GM18873 (cell line): Measurements from ENCODE around the gene ANO9.
"Not testable (repeated sequence)": the region's sequence is repeated elsewhere in the genome, so short reads cannot be mapped to it uniquely, and the experiment has no call there.

Experiments used
- ATAC-seq: cut with Tn5 transposase; IDR thresholded peaks from one replicate; pipeline ENCODE4 v1.9.1; 2021; ENCODE audit warnings: mild to moderate bottlenecking, moderate library complexity, moderate number of reproducible peaks; ENCODE audit not compliant: unreplicated experiment, low FRiP score

ANO9 gene

DNA sequence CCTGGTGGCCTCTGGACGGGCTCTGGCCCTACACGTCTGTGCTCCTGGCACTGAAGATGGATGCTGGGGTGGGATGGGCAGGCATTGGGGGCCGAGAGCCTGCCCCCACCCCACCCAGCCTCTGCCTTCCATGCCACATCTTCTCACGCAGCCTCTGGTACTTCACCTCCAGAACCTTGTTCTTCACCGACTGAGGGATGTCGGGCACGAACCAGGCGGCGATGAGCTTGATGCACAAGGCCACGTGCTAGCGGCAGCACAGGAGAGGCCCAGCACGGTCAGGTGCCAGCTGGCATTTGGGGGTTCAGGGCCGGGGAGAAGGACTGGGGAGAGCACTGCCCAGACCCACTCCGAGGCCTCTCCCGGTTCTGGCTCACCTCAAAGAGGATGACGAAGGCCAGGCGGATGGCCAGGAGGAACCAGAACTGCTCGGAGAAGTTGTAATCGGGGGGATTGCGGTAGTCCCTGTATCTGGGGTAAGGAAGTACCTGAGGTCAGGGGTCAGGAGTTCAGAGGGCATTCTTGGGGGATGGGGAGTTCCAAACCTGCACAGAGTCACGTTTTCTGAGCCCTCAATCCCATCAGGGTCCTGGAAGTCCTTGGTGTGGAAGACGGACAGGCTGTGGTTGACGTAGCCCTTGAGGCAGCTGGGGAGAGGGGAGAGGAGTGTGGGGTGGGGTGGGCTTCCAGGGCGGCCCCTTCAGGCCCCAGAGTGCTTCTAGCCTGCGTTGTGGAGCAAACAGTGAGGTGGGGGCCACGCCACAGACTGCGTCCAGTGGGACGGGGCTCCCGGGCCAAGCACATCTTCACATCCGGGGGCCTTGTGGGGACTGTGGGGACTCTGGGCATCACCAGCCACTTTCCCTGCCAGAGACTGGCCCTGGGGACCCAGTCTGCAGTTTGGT is 23.2 kb downstream of the ANO9 start:
- no peak for ATAC-seq

DNA sequence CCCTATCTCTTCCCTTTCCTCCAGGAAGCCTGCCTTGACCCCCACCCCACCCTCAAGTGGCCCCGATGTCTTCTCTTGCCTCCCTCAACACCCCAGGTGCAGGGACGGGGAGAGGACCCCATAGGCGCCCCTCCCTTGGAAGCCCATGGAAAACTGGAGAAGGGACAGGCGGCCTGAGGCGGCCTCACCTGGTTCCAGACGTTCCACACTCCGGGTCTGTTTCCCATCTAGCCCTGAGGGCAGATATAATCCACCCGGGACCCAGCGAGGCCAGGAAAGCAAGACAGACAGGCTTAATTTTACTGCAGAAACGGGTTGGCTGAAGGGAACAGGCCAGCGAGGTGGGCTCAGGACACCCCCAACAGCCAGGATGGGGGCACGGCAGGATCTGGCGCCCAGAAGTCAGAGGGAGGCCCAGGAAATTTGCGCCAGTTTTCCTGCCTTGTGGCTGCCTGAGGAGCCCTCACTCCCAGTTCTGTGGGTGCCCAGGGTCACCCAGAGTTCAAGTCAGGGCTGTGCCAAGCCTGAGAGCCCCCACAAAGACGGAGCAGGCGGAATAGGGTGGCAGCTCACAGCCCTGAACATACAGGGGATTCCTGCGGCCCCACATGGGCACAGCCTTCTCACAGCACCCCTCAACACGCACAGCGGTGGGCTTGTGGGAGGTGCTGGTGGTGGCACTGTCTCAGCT is 24.0 kb downstream of the ANO9 start:
- no peak for ATAC-seq

DNA sequence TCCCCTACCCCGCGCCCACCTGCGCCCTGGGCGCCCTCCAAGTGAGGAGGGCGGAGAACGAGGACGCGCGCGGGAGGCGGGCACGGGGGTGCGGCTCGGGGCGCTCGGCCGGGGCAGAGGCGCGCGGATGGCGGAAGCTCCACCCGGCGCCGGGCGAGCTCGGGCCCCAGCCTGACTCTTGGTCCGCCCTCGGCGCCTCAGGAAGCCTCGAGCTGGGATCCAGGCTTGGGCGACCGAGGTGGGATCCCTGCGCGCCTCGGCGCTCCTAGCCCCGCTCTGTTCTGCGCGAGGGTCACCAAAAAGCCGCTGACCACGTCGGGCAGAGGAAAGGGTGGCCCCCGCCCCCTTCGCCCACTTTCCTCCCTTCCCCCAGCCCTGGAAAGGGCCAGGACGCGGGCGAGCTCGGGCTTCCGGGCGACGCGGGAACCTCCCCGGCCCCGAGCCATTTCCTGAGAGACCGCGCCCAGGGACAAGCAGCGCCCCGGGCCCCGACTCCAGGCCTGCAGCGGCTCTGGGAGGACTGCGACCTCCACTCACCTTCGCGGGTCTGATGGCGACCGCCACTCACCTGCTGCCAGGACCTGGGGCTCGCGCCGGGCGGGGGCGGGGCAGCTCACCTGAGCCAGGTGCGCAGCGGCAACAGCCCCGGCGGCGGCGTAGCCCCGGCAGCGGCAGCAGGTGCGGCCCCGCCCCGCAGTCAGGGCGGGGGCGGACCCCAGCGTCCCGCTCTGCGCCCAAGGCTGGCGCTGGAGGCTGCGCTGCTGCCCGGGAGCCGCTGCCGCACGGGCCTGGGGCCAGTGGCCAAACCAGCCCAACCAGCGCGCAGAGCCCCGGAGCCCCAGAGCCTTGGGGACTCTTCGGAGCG is 24.8 kb downstream of the ANO9 start:
- no peak for ATAC-seq

DNA sequence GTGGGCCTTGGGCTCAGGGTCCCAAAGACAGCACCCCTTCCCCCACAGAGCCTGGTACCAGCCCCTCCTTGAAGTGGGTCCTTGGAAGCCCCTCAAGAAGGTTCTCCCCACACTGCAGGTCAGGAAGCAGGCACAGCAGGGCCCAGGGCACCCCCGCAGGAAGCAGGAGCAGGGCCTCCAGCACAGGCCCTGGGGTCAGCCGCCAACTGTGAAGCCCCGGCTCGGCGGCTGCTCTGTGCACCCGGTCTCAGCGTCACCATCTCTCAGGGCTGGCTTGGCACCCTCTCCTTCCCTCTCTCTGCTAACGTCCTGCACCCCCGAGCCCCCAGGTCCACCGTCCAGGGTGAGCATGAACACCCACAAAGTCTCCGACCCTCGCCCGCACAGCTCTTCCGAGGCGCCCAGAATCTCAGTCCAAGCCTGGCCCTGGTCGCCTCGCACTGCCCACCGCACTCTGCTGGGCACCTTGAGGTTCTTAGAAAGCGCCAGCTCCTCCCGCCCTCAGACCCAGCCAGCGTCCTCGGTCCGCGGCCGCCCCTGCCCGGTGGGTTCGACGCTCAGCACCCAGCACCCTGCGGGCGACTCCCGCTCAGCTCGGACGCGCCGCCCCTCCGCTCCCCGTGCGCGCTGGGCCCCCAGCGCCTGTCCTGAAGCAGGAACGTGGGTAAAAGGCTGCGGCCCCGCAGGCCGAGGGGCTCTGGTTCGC is 25.6 kb downstream of the ANO9 start:
- no peak for ATAC-seq

DNA sequence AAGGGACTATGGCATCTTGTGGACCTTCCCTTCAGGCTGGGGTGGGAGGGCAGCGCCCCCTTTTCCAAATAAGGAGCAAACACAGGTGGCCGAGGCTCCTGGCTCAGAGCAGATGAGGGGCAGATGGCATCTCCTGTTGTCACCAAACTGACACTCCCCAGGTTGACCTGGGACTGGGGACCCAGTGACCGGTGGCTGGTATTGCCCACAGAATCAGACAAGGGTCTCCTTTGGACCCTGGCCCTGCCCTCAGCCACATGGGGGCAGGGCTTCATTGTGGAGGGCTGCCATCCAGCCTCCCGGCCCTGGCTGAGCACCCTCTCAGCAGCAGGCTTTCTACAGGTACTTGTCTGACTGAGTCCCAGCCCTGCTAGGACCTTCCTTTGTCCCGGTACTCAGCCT is 26.2 kb downstream of the ANO9 start:
- ATAC-seq = no peak

DNA sequence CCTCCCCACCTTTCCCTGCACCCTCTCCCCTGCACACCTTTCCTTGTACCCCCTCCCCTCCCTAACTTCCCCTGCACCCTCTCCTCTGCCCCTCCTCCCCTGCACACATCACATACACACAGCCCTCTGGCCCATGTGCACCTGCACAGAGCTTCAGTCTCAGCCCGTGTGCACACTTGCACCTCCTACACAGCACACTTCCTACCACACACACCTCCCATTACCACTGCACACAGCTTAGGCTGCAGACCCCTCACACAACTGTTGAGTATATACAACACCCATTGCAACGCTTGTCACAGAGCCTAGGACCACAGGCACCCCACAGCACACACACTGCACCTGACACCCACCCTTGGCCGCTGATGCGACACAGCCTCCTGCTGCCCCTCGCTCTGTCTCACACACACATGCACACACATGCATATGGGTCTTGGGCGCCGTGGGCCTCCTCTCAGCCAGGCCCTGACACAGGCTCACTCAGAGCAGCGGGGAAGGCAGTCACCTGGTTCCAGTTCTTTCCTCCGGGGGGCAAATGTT is 27.4 kb downstream of the ANO9 start:
- ATAC-seq = no peak

DNA sequence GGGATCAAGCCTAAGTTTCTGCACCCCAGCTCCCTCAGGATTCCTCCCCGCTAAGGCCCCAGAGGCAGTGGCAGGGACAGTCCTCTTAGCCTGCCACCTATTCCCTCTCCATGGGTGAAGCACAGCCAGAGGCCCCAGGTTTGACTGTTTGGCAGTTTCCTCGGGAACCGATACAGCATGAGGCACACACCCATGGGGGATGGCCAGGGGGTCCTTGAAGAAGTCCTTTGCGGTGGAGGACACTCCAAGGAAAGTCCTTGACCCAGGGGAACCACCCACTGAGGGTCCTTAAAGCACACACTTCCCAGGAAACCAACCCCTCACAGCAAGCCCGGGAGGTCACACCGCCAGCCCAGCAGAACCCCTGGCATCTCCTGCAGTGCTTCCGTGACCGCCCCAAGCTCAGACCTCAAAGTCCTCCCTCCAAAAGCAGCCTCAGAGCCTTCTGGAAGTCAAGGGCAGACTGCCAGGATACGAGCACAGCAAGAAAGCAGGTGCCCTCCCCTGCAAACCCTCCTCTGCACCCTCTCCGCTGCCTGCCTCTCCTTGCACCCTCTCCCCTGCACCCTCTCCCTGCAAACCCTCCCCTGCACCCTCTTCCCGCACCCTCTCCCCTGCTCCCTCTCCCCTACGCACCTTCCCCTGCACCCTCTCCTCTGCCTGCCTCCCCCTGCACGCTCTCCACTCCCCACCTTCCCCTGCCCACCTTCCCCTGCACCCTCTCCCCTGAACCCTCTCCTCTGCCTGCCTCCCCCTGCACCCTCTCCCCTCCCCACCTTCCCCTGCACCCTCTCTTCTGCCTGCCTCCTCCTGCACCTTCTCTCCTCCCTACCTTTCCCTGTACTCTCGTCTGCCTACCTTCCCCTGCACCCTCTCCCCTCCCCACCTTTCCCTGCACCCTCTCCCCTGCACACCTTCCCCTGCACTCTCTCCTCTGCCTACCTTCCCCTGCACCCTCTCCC is 28.4 kb downstream of the ANO9 start:
- ATAC-seq = no peak

DNA sequence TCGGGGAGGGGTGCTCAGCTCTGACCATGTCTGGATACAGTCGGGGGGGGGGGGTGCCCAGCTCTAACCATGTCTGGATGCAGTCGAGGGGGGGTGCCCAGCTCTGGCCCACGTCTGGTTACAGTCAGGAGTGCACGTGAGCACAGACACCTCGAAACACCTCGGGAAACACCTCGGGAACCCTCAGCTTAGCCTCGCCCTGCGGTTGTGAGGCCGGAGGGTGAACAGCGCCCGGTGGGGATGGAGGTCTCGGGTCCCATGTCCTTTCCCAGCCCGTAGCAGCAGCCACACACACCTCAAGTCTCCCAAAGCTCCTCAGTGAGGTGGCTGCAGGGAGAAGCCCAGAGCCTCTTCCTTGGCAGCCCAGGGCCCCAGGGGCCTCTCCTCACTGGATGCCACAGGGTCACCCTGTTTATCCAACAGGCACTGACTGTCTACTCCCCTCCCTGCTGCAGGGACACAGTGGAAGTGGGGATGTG is 29.1 kb downstream of the ANO9 start:
- ATAC-seq = no peak

DNA sequence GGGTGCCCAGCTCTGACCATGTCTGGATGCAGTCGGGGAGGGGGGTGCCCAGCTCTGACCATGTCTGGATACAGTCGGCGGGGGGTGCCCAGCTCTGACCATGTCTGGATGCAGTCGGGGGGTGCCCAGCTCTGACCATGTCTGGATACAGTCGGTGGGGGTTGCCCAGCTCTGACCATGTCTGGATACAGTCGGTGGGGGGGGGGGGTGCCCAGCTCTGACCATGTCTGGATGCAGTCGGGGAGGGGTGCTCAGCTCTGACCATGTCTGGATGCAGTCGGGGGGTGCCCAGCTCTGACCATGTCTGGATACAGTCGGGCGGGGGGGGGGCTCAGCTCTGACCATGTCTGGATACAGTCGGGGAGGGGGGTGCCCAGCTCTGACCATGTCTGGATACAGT is 30.3 kb downstream of the ANO9 start:
- not testable (repeated sequence) for ATAC-seq

DNA sequence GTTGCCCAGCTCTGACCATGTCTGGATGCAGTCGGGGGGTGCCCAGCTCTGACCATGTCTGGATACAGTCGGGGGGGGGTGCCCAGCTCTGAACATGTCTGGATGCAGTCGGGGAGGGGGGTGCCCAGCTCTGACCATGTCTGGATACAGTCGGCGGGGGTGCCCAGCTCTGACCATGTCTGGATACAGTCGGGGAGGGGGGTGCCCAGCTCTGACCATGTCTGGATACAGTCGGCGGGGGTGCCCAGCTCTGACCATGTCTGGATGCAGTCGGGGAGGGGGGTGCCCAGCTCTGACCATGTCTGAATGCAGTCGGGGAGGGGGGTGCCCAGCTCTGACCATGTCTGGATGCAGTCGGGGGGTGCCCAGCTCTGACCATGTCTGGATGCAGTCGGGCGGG is 31.1 kb downstream of the ANO9 start:
- not testable (repeated sequence) for ATAC-seq

DNA sequence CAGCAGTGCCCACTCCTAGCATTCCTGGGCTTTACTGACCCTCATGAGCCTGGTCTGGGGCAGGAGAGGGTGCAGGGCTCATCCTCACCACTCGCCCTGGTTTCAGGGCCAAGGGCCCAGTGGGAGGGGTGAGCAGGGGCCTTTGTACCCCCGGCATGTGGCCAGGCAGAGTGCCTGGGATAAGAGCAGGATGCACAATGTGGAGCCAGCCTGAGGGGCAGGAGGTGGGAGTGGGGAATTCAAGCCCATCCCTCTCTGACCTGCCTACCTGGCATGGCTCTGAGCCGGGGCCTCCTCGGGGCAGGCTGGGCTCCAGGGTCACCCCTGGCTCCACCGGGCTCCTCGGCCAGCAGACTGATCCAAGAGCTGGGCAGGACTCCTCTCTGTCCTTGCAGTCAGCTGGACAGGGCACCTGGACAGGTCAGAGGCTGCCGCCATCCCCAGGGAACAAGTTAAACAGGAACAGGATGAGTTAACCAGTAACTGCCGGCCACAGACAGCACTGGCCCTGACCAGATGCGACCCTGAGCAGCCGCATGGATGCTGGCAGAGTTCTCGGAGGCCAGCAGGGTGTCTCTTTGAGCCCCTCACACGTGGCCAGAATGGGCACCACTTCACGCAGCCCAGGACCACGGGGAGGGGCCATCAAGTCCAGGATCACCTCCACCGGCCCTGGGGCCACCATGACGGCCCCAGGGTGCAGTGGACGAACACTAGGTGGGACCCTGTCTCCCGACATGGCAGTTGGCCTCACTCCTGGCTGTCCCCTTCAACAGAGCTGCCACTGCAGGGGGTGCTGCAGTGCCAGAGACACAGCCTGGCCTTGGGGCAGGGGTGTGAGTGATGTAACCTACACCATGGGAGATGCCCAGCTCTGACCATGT is 32.0 kb downstream of the ANO9 start:
- no peak for ATAC-seq

DNA sequence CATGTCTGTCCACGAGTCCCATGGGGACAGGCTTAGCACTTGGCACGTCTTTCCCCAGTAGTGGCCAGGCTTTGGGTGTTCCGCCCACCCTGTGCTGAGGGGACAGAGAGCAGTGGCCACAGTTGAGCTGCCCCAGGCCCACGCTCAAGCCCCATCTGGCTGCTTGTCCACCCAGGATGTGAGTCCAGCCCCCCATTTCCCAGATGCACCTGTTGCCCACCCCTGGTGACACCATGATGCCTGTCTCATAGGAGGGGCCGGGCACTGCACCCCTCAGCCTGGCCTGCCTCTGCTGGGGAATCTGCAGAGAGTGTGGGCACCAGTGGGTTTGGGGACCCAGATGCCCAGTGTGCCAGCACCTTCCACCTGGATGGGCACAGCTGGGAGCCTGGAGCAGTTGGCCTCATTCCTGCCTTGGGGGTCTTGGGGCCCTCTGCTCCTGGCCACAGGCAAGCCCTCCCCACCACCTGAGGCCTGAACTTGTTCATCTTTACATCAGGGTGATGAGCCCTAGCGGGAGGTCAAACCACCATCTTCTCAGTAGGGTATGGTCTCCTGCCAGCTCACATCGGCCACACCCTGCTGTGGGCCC is 32.7 kb downstream of the ANO9 start:
- no peak for ATAC-seq

DNA sequence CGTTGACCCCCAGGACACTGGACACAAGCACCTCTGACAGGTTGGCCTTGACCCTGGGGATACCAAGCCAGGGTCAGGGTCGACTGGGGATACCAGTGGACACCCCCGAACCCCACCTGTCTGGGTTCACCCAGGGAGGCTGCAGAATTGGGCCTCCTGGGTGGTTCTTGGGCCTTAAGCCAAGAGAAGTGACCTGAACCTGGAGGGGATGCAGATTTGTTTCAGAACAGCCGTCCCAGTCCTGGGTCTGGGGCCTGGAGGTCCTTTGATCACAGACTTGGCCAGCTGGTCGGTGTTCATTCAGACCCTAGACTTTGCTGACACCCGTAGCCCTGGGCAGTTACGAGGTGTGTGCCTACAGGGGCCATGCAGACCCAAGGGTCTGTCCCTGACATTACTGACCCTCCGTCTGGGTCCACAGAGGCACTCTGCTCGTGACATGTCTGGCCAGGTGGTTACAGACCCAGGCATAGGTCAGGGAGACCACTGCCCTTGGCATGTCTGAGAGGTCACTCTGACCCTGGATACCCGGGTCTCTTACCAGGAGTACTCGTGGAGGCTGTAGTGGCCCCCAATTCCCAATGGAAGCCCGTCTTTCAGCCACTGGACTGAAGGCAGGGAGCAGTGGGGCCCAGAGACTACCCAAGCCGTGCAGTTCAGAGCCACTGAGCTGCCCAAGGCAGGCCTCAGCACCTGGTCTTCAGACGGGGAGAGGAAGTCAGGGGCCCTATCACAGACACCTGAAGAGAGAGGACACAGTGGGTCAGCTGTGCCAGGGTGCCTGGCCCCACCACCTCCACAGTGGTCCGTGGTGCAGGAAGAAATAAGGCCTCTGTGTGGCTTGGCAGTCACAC is 33.4 kb downstream of the ANO9 start:
- ATAC-seq = no peak

DNA sequence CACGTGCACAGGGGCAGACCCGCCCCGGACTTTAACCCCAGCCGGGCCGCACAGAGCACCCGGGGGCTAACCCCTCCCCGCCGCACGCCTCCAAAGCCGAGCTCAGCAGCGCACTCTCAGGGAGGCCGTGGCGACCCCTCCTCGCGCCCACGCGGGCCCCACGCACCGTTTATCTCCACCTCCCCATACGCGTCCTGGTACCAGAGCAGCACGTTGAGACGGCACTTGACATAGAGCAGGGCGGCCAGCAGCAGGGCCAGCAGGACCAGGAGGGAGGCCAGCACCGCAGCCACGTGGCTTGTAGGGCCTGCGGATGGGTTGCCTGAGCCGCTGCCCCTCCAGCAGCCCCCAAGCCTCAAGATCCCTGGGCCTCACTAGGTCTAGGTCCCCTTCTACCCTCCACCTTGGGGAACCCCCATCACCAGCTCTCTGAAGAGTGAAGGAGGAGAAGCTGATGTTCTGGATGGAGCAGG is 34.1 kb downstream of the ANO9 start:
- no peak for ATAC-seq

DNA sequence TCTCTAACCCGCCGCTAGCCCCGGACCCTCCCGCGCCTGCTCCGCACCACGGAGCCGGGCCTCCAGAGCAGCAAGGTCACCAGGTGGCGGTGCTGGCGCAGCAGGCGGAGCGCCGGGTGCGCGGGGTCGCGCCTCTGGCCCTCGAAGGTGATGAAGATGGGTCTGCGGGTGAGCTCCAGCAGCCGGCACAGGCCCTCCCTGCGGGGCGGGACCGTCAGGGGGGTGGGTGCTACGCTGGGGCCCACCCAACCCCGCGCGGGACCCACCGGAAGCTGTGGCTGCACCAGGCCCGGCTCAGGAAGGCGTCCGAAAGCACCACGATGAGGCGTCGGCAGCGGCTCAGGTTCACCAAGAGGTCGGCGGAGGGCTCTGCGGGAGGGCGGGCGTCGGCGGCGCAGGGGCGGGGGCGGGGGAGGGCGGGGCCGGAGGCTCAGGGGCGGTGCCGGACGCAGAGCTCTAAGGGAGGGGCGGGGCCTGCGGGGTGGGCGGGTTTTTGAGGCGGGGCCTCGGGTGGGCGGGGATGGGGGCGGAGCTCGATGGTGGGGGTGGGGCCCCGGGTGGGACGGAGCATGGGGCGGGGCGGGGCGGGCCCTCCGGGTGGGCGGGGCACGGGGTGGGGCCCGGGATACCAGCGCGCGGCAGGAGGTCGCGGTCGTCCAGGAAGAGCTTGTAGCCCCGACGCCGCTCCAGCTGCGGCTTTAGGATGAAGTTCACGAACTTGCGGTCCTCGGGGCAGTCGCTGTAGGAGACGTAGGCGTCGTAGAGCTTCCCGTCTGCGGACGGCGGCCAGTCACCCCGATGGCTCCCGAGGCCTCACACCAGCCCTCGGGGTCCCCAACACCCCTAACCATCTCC is 34.8 kb downstream of the ANO9 start:
- ATAC-seq = peak; percentile 61
